Gastroesophageal sphincter (tissue), 4 donors: ENCODE results near the gene GDPD5. TPM values are rescaled to one million over a fixed set of nuclear protein-coding genes. Genes with fewer than 3 reads are reported as not detected.

Experiments
- ATAC-seq: fragments of 150-250 bp; one replicate; pipeline ENCODE4 v1.9.1; 2016; ENCODE audit warnings: mild to moderate bottlenecking, moderate library complexity
- H3K27ac ChIP-seq, 4 donors: fragments of 200-600 bp; sonication (generic) in 3 of 4; 1 replicate in 3 of 4; 2 replicates in 1 of 4; pipeline ENCODE4 v1.5.1; 2016 to 2019
- H3K27me3 ChIP-seq: fragments of 200-600 bp; sonication (generic); one replicate; pipeline ENCODE4 v1.5.1; 2019
- H3K36me3 ChIP-seq, 2 donors: fragments of 200-600 bp; sonication (generic); one replicate each; pipeline ENCODE4 v1.5.1; 2019; ENCODE audit warnings: control low read depth in 1 of 2
- H3K4me1 ChIP-seq, 3 donors: fragments of 200-600 bp; sonication (generic); 1 replicate in 2 of 3; 2 replicates in 1 of 3; pipeline ENCODE4 v1.5.1; 2016 to 2019; ENCODE audit warnings: control low read depth in 2 of 3
- H3K4me3 ChIP-seq, 2 donors: fragments of 200-600 bp; sonication (generic); one replicate each; pipeline ENCODE4 v1.5.1; 2019; ENCODE audit warnings: mild to moderate bottlenecking in 1 of 2, moderate library complexity in 1 of 2
- H3K9me3 ChIP-seq, 3 donors: fragments of 200-600 bp; sonication (generic); one replicate each; pipeline ENCODE4 v1.5.1; 2017 to 2019; ENCODE audit warnings: control low read depth in 2 of 3
- CTCF ChIP-seq, 4 experiments: fragments of 200-600 bp in 2 of 4; fragments of 450-650 bp in 2 of 4; sonication (generic) in 1 of 4; IDR thresholded peaks; one replicate each; pipeline ENCODE4 v1.5.1; 2017 to 2019; ENCODE audit warnings: antibody characterized with exemption in 4 of 4, mild to moderate bottlenecking in 2 of 4, moderate library complexity in 2 of 4
- EP300 ChIP-seq: sonication (generic); formaldehyde crosslinking; IDR thresholded peaks from one replicate; pipeline ENCODE4 v1.6.1; 2017; ENCODE audit warnings: antibody characterized with exemption, mild to moderate bottlenecking
- POLR2A ChIP-seq, 2 donors: fragments of 450-650 bp; IDR thresholded peaks; one replicate each; pipeline ENCODE4 v1.6.1; 2017; ENCODE audit warnings: antibody characterized with exemption in 2 of 2, mild to moderate bottlenecking in 2 of 2, moderate library complexity in 1 of 2
- POLR2AphosphoS5 ChIP-seq: sonication (generic); formaldehyde crosslinking; IDR thresholded peaks from one replicate; pipeline ENCODE4 v1.6.1; 2017; ENCODE audit warnings: antibody characterized with exemption
- WGBS, 2 donors: methylation state at CpG; one replicate each; pipeline ENCODE4 v1.1.5; 2018; ENCODE audit warnings: low coverage in 1 of 2; 5-methylcytosine and 5-hydroxymethylcytosine counted together
- total RNA-seq, 4 donors: library from RNA; depleted of rRNA; stranded (reverse); fragments of >200 nt; gene quantifications; one replicate each; pipeline ENCODE4 v1.1.0, GENCODE V29; 2016

The GDPD5 gene
- total RNA-seq, 4 donors from 2014 or later: 3.8 to 9.3 (median 6.4) TPM

GRCh38 chr11:75403037-75403436 is 122.7 kb downstream of the GDPD5 start:
- H3K4me3 ChIP-seq: no peak overlapping the region
- H3K36me3 ChIP-seq: peaks cover 0 to 68% of the 10 kb centered on the region in 2 donors
- H3K27ac ChIP-seq: no peak overlapping the region
- H3K27me3 ChIP-seq: no peaks in the 10 kb centered on the region
- TF ChIP-seq CTCF (IDR thresholded peaks at IDR 0.05) (no peak), POLR2A (IDR thresholded peaks at IDR 0.05) (no peak), EP300 (no peak), POLR2AphosphoS5 (no peak)
- no peaks in the 10 kb centered on the region for H3K9me3 ChIP-seq
- WGBS, 2 donors: 38 to 50% methylated on average over 1 of the region's 1 CpG
- H3K4me1 ChIP-seq: peaks cover 0 to 42% (median 11%) of the 10 kb centered on the region in 3 donors
- no peak for ATAC-seq

- no peak for ATAC-seq
- H3K27me3 ChIP-seq: no peaks in the 10 kb centered on the region
- WGBS, 2 donors: 59 to 81% methylated on average over 3 to 10 of the region's 10 CpGs
- H3K9me3 ChIP-seq: no peaks in the 10 kb centered on the region
- H3K27ac ChIP-seq: no peak overlapping the region
- no peak for TF ChIP-seq POLR2AphosphoS5
- TF ChIP-seq CTCF (IDR thresholded peaks at IDR 0.05): no peak
- no peak for TF ChIP-seq POLR2A (IDR thresholded peaks at IDR 0.05)
- TF ChIP-seq EP300: no peak
- H3K36me3 ChIP-seq: peaks cover 0 to 64% of the 10 kb centered on the region in 2 donors
- peaks cover 0 to 41% (median 11%) of the 10 kb centered on the region in 3 donors for H3K4me1 ChIP-seq
- no peak overlapping the region for H3K4me3 ChIP-seq
Measured at GRCh38 chr11:75402002-75402773, 123.6 kb downstream of the GDPD5 start.

- Histone ChIP-seq H3K36me3 (peaks cover 0 to 45% of the 10 kb centered on the region in 2 donors), H3K4me1 (peaks cover 0 to 37% (median 11%) of the 10 kb centered on the region in 3 donors), H3K4me3 (peak overlapping the region; percentile 72 to 80), H3K27me3 (no peaks in the 10 kb centered on the region), H3K27ac (peak overlapping the region; percentile 89 to 96 (median 92)), H3K9me3 (no peaks in the 10 kb centered on the region)
- 11 to 13% methylated on average over 11 of the region's 11 CpGs for WGBS, 2 donors
- ATAC-seq: no peak
- TF ChIP-seq POLR2A (IDR thresholded peaks at IDR 0.05): no peak
Measured at GRCh38 chr11:75400146-75400865, 125.4 kb downstream of the GDPD5 start.

- Histone ChIP-seq H3K27ac (peak within 1 kb of the TSS; percentile 89 to 96 (median 92)), H3K9me3 (no peaks in the 10 kb centered on the region), H3K36me3 (peaks cover 0 to 37% of the 10 kb centered on the region in 2 donors), H3K4me3 (peak within 1 kb of the TSS; percentile 72 to 80), H3K4me1 (peaks cover 0 to 37% (median 11%) of the 10 kb centered on the region in 3 donors), H3K27me3 (no peaks in the 10 kb centered on the region)
- 0 to 1% methylated on average over 19 to 27 of the region's 55 CpGs for WGBS, 2 donors
- peak; percentile 80 to 82 for TF ChIP-seq POLR2A (IDR thresholded peaks at IDR 0.05)
- TF ChIP-seq EP300: no peak
- peak in 1 of 4 experiments; percentile 43 for TF ChIP-seq CTCF (IDR thresholded peaks at IDR 0.05)
- TF ChIP-seq POLR2AphosphoS5: peak; percentile 98
- ATAC-seq: peak; percentile 96
Measured at GRCh38 chr11:75399344-75400145, 126.2 kb downstream of the GDPD5 start, which contains the start of gene RPS3. RPS3 (plus strand) TSS chr11:75399518; CDS start chr11:75399548, 30 bp downstream.

- H3K27ac ChIP-seq: peak overlapping the region in 2 of 4 donors; percentile 89 to 96
- 66% methylated on average over 8 of the region's 8 CpGs; no CpG with 5 or more reads in 1 of the 2 donors for WGBS, 2 donors
- H3K27me3 ChIP-seq: no peaks in the 10 kb centered on the region
- TF ChIP-seq EP300 (no peak), CTCF (IDR thresholded peaks at IDR 0.05) (no peak), POLR2AphosphoS5 (no peak)
- H3K36me3 ChIP-seq: peaks cover 0 to 31% of the 10 kb centered on the region in 2 donors
- no peak for ATAC-seq
- H3K4me3 ChIP-seq: no peak overlapping the region
- no peaks in the 10 kb centered on the region for H3K9me3 ChIP-seq
- H3K4me1 ChIP-seq: peaks cover 0 to 37% (median 11%) of the 10 kb centered on the region in 3 donors
Measured at GRCh38 chr11:75398906-75399305, 126.8 kb downstream of the GDPD5 start.
